Stomach (tissue), 9 donors: Measurements from ENCODE around the gene ATP9B. TPM values are rescaled to one million over a fixed set of nuclear protein-coding genes. Genes with fewer than 3 reads are reported as not detected.
A peak's percentile ranks its signal among the peaks of the same experiment; 100 is the strongest.

ENCODE experiments used
- DNase-seq, 2 donors: peaks; one replicate each; pipeline versions ENCODE4 v3.0.0 to v3.0.0-alpha.2; 2013 to 2019
- H3K27ac ChIP-seq, 5 donors: fragments of 200-600 bp in 4 of 5; sonication (generic) in 4 of 5; one replicate each; pipeline ENCODE4 v1.5.1; 2013 to 2019; ENCODE audit warnings: mild to moderate bottlenecking in 1 of 5, moderate library complexity in 1 of 5
- H3K27me3 ChIP-seq, 3 donors: fragments of 200-600 bp; sonication (generic); one replicate each; pipeline ENCODE4 v1.5.1; 2017 to 2019; ENCODE audit warnings: mixed run types in 1 of 3
- H3K36me3 ChIP-seq, 4 donors: fragments of 200-600 bp; sonication (generic); 1 replicate in 3 of 4; 2 replicates in 1 of 4; pipeline ENCODE4 v1.5.1; 2016 to 2019
- H3K4me1 ChIP-seq, 4 donors: fragments of 200-600 bp; sonication (generic); one replicate each; pipeline ENCODE4 v1.5.1; 2016 to 2019
- H3K4me3 ChIP-seq, 4 donors: fragments of 200-600 bp; sonication (generic) in 3 of 4; one replicate each; pipeline ENCODE4 v1.5.1; 2016 to 2019; ENCODE audit warnings: mild to moderate bottlenecking in 1 of 4
- H3K9me3 ChIP-seq, 4 donors: fragments of 200-600 bp; sonication (generic); one replicate each; pipeline ENCODE4 v1.5.1; 2016 to 2019
- CTCF ChIP-seq, 7 experiments: fragments of 450-650 bp in 4 of 7; fragments of 200-600 bp in 3 of 7; sonication (generic) in 3 of 7; IDR thresholded peaks; one replicate each; pipeline ENCODE4 v1.5.1; 2016 to 2019; ENCODE audit warnings: antibody characterized with exemption in 7 of 7, control low read depth in 2 of 7, mild to moderate bottlenecking in 1 of 7
- EP300 ChIP-seq: sonication (generic); formaldehyde crosslinking; IDR thresholded peaks from one replicate; pipeline ENCODE4 v1.6.1; 2017; ENCODE audit warnings: antibody characterized with exemption
- POLR2A ChIP-seq, 4 donors: fragments of 450-650 bp; IDR thresholded peaks; one replicate each; pipeline ENCODE4 v1.6.1; 2016; ENCODE audit warnings: antibody characterized with exemption in 4 of 4, control low read depth in 2 of 4, mild to moderate bottlenecking in 1 of 4, moderate library complexity in 1 of 4
- POLR2AphosphoS5 ChIP-seq, 3 donors: sonication (generic); formaldehyde crosslinking; IDR thresholded peaks; one replicate each; pipeline ENCODE4 v1.6.1; 2016; ENCODE audit warnings: antibody characterized with exemption in 3 of 3
- WGBS, 5 donors: extraction: QIAGEN DNeasy Blood & Tissue Kit in 3 of 5; methylation state at CpG; one replicate each; pipeline versions ENCODE4 v1.1.5 to v1.1.7; 2013 to 2018; 5-methylcytosine and 5-hydroxymethylcytosine counted together
- intact Hi-C: fragments of 100-400 bp; cut with DNase I; formaldehyde crosslinking; loops from one replicate; pipeline ENCODE4 v1.15.1; 2023; ENCODE audit warnings: low total_unique reads
- polyA plus RNA-seq, 3 donors: library from polyadenylated mRNA; stranded (reverse); fragments of 200-250 nt; gene quantifications; one replicate each; pipeline ENCODE4 v1.2.3, GENCODE V29; 2013
- total RNA-seq, 5 donors: library from RNA; depleted of rRNA; stranded (reverse); fragments of >200 nt; gene quantifications; one replicate each; pipeline versions ENCODE4 v1.1.0 to v1.2.3, GENCODE V29; 2014 to 2016
- donor health status: healthy with polysubstance abuse.
- donor health status: Bipolar disorder and iron deficiency.
- donor health status: healthy.

Gene ATP9B
- total and polyA plus RNA-seq, 8 donors: 10.6 to 128 (median 34.9) TPM

GRCh38 chr18:79405781-79406575, 336.8 kb downstream of the ATP9B start:
- no peaks in the 10 kb centered on the region for H3K9me3 ChIP-seq
- 66 to 81% (median 75%) methylated on average over 27 of the region's 27 CpGs for WGBS, 5 donors
- intact Hi-C loops: no loop called here
- H3K4me3 ChIP-seq: peak overlapping the region in 2 of 4 donors; percentile 7 to 15
- DNase-seq: peak; percentile 59 to 84
- TF ChIP-seq EP300 (no peak), POLR2AphosphoS5 (IDR thresholded peaks at IDR 0.05) (peak in 2 of 3 donors; percentile 4 to 12)
- peaks cover 8 to 10% (median 8%) of the 10 kb centered on the region in 4 donors for H3K36me3 ChIP-seq
- peaks cover 9 to 45% (median 32%) of the 10 kb centered on the region in 4 donors for H3K4me1 ChIP-seq
- no peaks in the 10 kb centered on the region for H3K27me3 ChIP-seq
- H3K27ac ChIP-seq: peak overlapping the region; percentile 34 to 77 (median 66)

DNA sequence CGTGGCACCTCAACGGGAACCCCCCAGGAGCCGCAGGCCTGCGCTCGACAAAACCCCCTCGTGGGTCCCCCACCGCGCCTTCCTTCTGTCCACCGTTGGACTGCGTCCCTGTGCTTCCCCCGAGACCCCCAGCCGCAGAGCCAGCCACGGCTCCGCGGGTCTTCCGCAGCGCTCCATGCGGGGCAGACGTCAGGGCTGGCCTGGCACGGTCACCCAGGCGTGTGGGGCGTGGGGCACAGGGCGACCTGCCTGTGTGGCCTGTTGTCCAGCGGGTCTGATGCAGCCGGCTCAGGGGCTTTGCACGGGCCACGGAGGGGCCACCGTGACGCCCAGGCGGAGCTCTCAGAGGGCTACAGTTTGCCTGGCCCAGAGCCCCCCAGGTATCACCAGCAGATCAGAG, 337.5 kb downstream of the ATP9B start:
- DNase-seq: no peak
- Histone ChIP-seq H3K4me3 (no peak overlapping the region), H3K4me1 (peaks cover 9 to 38% (median 27%) of the 10 kb centered on the region in 4 donors), H3K9me3 (no peaks in the 10 kb centered on the region), H3K27ac (peak overlapping the region in 3 of 5 donors; percentile 66 to 77 (median 71)), H3K27me3 (no peaks in the 10 kb centered on the region), H3K36me3 (peaks cover 10 to 17% (median 16%) of the 10 kb centered on the region in 4 donors)
- WGBS, 5 donors: 95 to 98% (median 96%) methylated on average over 20 to 30 of the region's 30 CpGs
- TF ChIP-seq POLR2A (IDR thresholded peaks at IDR 0.05) (no peak), EP300 (no peak), POLR2AphosphoS5 (IDR thresholded peaks at IDR 0.05) (no peak), CTCF (IDR thresholded peaks at IDR 0.05) (no peak)
- intact Hi-C loops: no loop called here

DNA sequence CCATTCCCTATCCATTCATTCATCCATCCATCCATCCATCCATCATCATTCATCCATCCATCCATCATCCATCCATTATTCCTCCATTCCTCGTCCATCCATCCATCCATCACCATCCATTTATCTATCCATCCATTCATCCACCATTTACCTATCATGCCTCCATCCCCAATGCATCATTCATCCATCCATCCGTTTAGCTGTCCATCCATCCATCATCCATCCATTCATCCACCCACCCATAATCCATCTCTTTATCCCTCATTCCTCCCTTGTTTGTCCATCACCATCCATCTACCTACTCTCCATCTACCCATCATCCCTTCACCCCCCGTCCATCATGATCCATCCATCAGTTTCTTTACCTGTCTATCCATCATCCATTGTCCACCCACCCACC, 340.1 kb downstream of the ATP9B start:
- 80 to 96% (median 94%) methylated on average over 3 of the region's 3 CpGs for WGBS, 5 donors
- peaks cover 10 to 41% (median 36%) of the 10 kb centered on the region in 4 donors for H3K36me3 ChIP-seq
- TF ChIP-seq POLR2A (IDR thresholded peaks at IDR 0.05): no peak
- no peak for TF ChIP-seq EP300
- no peak for TF ChIP-seq POLR2AphosphoS5 (IDR thresholded peaks at IDR 0.05)
- no peak for TF ChIP-seq CTCF (IDR thresholded peaks at IDR 0.05)
- peaks cover 0 to 12% (median 4%) of the 10 kb centered on the region in 4 donors for H3K4me1 ChIP-seq
- H3K27ac ChIP-seq: no peak overlapping the region
- DNase-seq: no peak
- H3K27me3 ChIP-seq: no peaks in the 10 kb centered on the region
- intact Hi-C loops: no loop called here
- no peaks in the 10 kb centered on the region for H3K9me3 ChIP-seq
- no peak overlapping the region for H3K4me3 ChIP-seq

GRCh38 chr18:79410171-79410641, 341.0 kb downstream of the ATP9B start:
- no peak for TF ChIP-seq POLR2AphosphoS5 (IDR thresholded peaks at IDR 0.05)
- no peak for TF ChIP-seq CTCF (IDR thresholded peaks at IDR 0.05)
- no peak for TF ChIP-seq POLR2A (IDR thresholded peaks at IDR 0.05)
- no peak for TF ChIP-seq EP300
- Histone ChIP-seq H3K36me3 (peaks cover 10 to 41% (median 40%) of the 10 kb centered on the region in 4 donors), H3K27ac (no peak overlapping the region), H3K27me3 (no peaks in the 10 kb centered on the region), H3K4me3 (no peak overlapping the region), H3K9me3 (no peaks in the 10 kb centered on the region), H3K4me1 (peaks cover 0 to 3% (median 1%) of the 10 kb centered on the region in 4 donors)
- no peak for DNase-seq
- 95 to 97% (median 97%) methylated on average over 28 to 30 of the region's 30 CpGs for WGBS, 5 donors
- intact Hi-C loops: no loop called here
